Middle frontal gyrus (tissue), 1 donor: ENCODE measurements around the gene TPSAB1.
"Not testable (repeated sequence)": the region's sequence is repeated elsewhere in the genome, so short reads cannot be mapped to it uniquely, and the experiment has no call there.

Experiments
- DNase-seq: peaks from one replicate; pipeline ENCODE4 v3.0.0-alpha.2; 2015; ENCODE audit warnings: low spot score; ENCODE audit errors: extremely low spot score

Gene TPSAB1

DNA sequence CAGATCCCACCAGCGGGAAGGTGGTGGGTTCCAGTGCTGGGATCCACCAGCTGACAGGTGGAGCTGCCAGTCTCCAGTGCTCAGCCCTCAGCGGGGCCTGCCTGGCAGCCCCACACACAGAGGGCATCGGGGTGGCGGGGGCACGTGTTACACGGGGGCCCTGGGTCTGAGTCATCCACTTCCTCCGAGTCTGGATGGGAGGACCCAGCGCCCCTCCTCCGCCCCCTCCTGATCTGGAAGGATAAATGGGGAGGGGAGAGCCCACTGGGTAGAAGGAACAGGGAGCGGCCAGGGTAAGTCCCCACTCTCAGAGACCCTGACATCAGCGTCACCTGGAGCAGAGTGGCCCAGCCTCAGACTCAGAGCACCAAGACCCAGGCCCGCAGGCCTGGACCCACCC is at the start of gene TPSAB1:
Gene TPSAB1 (plus strand): TSS at position 270 of the 400 bp plus-strand sequence. CDS start 234 bp downstream, outside the sequence.
- not testable (repeated sequence) for DNase-seq

DNA sequence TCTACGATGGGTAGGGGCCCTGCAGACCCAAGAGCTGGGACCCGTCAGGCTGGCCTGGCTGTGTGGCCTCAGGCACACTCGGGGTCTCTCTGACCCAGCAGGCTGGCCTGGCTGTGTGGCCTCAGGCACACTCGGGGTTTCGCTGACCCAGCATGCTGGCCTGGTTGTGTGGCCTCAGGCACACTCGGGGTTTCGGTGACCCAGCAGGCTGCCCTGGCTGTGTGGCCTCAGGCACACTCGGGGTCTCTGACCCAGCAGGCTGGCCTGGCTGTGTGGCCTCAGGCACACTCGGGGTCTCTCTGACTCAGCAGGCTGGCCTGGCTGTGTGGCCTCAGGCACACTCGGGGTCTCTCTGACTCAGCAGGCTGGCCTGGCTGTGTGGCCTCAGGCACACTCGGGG is 49.7 kb upstream of the TPSAB1 start:
- not testable (repeated sequence) for DNase-seq

DNA sequence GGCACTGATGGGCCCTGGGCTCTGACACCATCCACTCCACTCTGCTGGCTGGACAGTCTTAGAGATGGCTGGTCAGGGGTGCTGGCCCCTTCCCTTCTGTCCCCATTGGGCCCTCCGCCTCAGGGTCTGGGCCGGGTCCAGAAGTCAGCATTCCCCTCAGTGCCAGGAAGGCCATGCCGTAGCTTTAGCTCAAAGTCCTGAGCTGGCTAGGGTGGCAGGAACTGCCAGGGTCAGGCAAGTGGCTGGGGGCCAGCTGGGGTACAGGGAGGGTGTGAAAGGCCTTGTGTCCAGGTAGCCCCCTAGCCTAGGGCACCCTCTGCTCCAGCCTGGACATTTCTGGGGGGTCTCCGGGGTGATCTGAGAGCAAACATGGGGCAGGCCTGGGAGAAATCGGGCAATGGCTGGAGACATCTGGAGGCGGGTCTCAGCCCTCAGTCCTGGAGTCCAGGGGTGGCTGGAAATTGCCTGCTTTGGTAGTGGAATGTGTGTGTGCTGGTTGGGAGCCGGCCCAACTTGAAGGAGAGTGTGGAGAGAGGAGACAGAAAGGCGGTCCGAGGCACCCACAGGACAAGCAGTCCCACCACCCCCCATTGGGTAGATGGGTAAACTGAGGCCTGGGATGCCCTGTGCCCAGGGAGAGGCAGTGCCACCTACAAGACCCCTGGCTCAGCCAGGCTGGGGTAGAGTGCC is 48.0 kb upstream of the TPSAB1 start:
- no peak for DNase-seq

DNA sequence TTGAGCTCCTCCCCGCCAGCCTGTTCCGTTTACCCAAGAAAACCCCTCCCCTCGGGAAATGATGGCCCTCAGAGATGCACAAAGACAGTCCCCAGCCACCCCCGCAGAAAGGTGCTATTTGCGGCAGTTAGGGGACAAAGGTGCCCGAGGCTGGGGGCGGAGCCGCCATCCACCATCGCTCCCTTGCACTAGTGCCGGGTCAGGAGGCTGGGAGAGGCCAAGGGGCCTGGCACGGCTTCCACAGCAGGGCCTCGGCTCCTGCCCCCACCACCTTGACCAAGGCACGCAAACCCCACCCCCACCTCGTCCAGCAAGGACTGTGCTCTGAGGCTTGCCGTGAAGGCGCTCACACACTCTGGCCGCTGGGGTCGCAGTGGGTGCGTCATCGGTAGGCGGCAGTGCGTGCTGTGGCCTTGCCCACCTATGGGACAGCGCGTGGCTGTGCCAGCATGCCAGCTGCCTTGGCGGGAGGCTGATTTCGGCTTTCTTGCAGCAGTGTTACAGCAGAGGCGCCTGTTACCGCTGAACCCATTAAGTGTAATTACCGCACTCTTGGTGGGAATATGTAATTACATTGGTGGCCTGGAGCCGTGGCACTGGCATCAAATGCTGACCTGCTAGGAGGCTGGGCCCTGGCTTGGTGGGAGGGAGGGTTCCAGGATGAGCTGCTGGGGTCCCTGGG is 47.2 kb upstream of the TPSAB1 start:
- DNase-seq: peak; percentile 14

DNA sequence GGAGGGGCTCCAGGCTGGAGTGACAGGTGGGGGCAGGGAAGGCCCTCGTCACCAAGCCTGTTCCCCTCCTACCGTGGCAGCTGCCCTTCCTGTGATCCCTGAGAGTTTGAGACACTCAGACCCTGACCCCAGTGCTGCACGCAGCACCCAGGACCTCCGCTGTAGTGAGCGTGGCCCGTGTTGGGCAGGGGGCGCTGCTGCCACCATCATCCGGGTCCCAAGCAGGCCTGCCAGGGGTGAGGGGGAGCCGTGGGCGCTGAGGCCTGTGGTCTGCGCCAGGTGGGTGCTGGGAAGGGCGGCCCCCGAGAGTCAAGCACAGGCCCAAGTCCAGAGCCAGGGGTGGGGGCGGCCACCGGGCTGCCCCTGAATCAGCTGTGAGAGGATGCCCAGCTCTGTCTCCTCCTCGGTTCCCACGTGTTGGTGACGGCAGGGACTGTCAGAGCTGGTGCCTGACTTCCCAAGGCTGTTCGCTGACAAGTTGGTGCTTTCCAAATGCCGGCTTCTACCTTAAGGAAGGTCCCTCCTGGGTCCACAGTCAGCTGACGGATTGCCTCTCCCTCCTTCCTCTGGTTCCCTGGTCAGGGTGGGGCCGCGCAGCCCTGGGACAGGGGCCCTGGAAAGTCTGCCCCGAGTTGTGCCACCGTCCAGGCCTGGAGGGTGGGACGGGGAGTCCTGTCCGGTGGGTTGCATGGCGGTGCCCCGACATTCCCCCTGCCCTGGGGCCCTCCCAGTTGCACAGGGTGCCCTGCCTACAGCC is 46.5 kb upstream of the TPSAB1 start:
- DNase-seq: no peak

DNA sequence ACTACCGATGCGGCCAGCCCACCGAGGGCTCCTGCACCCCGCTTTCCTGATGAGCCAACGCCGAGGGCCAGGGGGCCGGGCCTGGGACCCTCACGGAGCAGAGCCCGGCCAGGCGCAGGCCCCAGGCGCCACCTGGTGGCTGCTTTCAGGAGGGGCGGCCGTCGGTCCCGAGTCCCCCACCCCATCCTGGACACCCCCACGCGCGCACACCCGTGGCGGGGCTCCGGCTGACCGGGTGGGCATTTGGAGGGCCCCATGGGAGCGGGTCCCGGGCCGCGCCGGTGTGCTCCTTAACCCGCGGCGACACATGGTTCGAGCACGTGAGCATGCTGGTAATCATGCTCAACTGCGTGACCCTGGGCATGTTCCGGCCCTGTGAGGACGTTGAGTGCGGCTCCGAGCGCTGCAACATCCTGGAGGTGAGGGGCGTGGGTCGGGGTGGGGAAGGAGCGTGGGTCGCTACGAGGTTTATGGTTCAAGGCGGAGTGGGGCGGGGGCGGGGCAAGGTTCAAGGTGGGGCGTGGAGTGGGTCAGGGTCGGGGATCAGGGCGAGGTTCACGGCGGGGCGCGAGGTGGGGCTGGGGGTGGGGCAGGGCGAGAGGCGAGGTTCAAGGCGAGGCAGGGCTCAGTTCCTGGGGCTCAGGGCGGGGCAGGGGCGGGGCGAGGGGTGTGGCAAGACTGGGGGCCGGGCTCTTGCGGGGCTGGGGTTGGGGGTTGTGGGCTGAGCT is 45.7 kb upstream of the TPSAB1 start:
- DNase-seq: no peak

DNA sequence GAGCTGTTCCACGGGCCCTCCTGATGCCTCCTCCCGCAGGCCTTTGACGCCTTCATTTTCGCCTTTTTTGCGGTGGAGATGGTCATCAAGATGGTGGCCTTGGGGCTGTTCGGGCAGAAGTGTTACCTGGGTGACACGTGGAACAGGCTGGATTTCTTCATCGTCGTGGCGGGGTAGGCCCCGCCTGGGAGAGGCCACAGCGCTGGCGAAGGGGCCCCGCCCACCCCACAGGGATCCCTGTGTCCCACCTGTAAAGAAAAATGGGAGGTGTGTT is 45.2 kb upstream of the TPSAB1 start:
- DNase-seq: no peak

DNA sequence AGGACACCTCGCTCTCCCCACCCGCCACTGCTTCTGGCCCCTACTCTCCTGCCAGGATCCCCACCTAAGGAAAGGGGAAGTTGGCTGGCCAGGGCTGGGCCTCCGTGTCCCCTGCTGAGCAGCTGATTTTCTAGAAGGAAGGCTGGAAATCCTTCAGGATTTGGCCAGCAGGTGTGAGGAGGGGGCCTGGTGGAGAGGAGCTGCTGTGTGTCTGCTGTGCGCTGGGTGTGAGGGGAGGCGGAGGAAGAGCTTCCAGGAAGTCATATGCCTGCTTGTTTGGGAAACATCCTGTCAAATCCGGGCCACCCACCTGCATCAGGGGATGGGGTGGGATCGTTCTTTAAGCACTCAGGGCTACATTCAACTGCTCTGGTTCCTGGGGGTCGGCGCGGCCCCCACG is 44.0 kb upstream of the TPSAB1 start:
- DNase-seq: no peak

DNA sequence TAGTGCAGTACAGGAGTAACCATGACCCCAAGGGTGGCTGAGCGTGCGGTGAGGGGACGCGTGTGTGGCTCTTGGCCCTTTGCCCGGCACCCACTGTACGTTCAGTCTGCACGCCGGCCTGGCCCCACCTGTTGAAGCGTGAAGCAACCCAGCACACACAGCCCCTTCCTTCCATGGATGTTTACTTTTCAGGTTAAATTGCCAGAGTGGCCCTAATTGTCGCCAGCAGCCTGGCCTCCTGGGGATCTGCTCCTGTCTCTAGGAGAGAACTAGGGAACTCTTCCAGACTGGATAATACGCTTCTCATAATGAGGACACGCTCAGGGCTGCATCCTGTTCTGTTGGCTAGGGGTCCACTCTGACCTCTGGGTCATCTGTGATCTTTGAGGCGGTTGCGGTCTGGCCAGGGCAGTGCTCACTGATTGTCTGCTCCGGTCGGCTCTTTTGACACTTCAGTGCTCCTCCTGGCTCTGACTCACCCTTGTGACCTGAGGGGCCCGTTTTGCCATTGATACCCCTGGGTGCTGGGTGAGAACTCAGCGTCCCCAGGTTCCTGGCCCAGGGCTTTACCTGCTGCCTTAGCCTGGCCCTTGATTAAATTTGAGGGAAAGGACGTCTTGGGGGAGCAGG is 43.2 kb upstream of the TPSAB1 start:
- no peak for DNase-seq

DNA sequence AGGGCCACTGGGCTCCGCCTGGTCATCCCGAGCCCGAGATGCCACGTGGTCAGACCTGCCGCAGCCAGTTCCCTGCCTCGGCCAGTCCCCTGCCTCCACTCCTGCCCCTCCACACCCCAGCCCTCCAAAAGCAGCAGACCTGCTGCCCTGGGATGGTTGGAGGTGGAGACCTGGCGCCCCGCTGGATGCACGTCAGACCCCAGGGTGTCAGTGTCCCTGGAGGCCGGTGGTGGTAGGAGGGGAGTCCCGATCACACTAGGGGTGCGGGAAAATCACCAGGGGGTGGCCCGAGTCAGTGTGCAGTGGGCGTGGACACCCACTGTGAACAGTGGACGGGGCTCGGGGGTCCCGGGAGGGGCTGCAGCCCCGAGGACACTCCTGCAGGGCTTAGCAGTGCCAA is 42.3 kb upstream of the TPSAB1 start:
- no peak for DNase-seq

DNA sequence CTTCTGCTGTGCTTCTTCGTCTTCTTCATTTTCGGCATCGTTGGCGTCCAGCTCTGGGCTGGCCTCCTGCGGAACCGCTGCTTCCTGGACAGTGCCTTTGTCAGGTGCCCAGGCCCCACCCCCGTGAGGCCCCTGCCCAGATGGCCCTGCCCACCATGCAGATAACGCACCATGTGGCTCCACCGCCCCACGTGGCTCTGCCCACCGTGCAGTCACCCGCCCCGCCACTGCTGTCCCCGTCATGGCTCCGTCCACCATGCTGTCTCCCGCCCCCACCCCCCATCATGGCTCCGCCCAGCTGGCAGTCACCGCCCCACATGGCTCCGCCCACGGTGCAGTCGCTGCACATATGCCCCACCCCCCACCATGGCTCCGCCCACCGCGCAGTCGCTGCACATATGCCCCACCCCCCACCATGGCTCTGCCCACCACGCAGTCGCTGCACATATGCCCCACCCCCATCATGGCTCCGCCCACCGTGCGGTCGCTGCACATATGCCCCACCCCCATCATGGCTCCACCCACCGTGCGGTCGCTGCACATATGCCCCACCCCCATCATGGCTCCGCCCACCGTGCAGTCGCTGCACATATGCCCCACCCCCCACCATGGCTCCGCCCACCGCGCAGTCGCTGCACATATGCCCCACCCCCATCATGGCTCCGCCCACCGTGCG is 41.7 kb upstream of the TPSAB1 start:
- DNase-seq: not testable (repeated sequence)

DNA sequence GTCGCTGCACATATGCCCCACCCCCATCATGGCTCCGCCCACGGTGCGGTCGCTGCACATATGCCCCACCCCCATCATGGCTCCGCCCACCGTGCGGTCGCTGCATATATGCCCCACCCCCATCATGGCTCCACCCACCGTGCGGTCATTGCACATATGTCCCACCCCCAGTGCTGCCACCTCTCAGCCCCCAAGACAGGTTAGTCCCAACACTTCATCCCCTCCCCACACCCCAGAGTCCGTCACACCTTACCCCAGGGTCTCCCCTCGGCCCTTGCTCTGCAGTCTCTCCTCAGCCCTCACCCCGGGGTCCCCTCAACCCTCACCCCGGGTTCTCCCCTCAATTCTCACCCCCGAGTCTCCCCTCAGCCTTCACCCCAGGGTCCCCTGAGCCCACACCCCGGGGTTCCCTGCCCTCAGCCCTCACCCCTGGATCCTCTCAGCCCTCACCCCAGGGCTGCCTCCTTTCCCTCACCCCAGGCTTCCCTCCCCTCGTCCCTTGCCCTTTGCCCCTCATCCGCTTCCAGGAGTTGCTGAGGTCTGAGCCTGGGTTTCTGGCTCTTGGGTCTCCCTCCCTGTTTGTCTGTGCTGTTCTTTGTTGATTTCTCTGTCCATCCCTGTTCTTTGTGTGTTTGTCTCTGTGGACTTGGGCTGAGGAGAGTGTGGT is 41.0 kb upstream of the TPSAB1 start:
- no peak for DNase-seq

DNA sequence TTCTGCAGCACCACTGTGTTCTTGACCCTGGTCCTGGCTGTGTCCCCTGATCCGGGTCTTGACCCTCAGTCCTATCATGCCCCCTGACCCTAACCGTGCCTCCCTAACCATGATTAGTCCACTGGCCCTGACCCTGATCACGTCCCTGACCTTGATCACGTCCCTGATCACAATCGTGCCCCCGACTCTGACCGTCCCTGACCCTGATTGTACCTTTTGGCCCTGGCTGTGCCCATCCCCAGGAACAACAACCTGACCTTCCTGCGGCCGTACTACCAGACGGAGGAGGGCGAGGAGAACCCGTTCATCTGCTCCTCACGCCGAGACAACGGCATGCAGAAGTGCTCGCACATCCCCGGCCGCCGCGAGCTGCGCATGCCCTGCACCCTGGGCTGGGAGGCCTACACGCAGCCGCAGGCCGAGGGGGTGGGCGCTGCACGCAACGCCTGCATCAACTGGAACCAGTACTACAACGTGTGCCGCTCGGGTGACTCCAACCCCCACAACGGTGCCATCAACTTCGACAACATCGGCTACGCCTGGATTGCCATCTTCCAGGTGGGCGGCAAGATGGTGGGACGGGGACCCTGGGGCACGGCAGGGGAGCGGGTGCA is 40.4 kb upstream of the TPSAB1 start:
- DNase-seq: no peak

DNA sequence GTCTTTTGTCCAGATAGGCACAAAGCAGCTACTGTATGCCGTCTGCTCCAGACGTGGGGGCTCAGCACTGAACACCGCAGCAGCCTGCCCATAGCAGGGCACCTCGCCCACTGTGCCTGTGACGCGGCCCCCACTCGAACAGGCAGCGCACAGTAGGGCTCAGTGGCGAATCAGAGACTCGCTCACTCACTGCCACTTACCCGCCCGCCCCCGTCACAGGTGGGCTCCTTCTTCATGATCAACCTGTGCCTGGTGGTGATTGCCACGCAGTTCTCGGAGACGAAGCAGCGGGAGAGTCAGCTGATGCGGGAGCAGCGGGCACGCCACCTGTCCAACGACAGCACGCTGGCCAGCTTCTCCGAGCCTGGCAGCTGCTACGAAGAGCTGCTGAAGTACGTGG is 39.1 kb upstream of the TPSAB1 start:
- no peak for DNase-seq

DNA sequence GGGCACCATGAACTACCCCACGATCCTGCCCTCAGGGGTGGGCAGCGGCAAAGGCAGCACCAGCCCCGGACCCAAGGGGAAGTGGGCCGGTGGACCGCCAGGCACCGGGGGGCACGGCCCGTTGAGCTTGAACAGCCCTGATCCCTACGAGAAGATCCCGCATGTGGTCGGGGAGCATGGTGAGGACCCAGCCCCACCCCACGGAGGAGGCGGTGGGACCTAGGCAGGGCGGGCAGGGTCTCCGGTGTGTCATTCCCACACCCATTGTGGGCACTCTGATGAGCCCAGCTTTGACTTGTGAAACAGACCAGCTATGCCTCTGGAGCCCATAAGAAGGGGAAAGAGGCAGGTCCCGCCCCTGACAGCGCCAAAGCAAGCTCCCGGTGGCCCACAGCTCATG is 38.2 kb upstream of the TPSAB1 start:
- DNase-seq: no peak

DNA sequence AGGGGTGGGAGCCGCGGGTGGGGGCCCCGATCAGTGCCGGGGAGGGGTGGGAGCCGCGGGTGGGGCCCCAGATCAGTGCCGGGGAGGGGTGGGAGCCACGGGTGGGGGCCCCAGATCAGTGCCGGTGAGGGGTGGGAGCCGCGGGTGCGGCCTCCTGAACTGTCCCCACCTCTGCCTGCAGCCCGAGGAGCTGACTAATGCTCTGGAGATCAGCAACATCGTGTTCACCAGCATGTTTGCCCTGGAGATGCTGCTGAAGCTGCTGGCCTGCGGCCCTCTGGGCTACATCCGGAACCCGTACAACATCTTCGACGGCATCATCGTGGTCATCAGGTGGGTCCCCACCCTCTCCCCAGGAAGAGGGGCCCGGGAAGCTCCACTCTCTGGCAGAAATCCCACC is 35.6 kb upstream of the TPSAB1 start:
- no peak for DNase-seq

DNA sequence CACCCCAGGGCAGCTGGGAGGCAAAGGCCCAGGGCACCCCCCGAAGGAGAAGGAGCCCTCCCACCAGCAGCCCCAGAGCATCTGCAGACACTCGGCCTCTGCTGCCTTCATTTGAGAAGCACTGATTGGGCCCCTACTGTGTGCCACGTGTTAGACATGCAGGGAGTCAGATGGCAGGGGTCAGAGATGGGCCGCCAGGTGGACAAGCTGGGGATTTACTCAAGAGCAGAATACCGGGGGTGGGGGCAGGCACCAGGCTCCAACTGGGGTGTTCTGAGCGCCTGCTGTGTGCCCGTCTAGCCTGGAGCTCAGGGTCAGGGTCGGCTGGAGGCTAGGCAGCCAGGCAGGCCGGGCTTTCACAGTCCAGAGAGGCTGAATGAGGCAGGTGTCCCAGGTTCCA is 34.2 kb upstream of the TPSAB1 start:
- DNase-seq: no peak

DNA sequence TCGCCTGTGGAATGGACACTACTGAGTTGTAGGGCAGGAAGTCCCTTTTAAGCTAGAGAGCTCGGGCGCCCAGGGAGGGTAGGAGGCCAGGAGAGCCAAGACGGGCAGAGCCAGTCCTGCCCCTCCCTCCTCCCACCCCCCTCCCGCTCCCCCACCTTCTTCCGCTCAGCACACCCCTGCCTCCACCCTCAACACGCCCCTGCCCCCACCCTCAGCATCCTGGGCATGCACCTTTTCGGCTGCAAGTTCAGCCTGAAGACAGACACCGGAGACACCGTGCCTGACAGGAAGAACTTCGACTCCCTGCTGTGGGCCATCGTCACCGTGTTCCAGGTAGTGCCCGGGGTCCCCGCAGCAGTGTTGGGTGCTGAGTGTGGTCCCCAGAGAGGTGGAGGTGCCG is 33.7 kb upstream of the TPSAB1 start:
- DNase-seq: no peak

DNA sequence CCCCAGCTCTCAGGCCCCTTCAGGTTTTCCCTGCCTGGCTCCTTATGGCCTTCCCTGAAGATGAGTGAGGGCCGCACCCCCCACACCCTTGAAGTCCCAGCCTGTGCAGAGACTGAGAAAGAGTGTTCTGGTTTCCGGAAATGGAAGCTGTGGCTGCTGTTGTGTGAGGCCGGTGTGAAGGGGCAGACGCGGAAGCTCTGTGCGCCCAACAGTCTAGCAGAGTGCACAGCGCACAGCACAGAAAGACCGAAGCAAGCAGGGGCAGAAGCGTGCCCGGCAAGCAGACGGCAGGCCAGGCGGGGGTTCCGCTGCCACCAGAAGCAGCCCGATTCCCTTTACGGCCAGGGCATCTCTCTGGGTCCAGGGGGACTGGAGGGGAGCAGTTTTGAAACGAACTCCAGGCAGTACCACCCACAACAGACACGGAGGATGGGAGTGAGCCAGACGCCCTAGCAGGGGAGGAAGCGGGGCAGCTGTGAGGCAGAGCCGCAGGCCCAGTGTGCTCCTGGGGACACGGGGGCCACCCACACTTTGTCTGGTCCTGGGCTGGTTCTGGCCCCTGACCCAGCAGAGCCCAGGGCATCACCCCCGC is 32.2 kb upstream of the TPSAB1 start:
- DNase-seq: no peak

DNA sequence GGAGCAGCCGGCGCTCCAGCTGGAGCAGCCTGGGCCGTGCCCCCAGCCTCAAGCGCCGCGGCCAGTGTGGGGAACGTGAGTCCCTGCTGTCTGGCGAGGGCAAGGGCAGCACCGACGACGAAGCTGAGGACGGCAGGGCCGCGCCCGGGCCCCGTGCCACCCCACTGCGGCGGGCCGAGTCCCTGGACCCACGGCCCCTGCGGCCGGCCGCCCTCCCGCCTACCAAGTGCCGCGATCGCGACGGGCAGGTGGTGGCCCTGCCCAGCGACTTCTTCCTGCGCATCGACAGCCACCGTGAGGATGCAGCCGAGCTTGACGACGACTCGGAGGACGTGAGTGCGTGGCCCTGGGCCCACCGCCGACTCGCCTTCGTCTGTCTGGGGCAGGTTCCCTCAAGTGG is 31.4 kb upstream of the TPSAB1 start:
- DNase-seq: no peak
